ENCODE results near the gene CR1.
"Not testable (repeated sequence)": the region's sequence is repeated elsewhere in the genome, so short reads cannot be mapped to it uniquely, and the experiment has no call there.

The CR1 gene

GRCh38 chr1:207672522-207673130 lies 176.7 kb downstream of the CR1 start:
- Histone ChIP-seq H3K4me3 (ENCODE audit: low read length) (no peak overlapping the region), H3K9me3 (ENCODE audit: insufficient read depth, low read length) (no peaks in the 10 kb centered on the region), H3K4me2 (ENCODE audit: low read length) (peak overlapping the region; percentile 2; the same call in 1 of the 2 replicates), H3K36me3 (replicated peaks; ENCODE audit: low read depth, low read length) (no peaks in the 10 kb centered on the region), H3K27me3 (ENCODE audit: low read depth, low read length) (peaks cover 33% of the 10 kb centered on the region), H2AFZ (ENCODE audit: low read depth, low read length) (no peak overlapping the region), H3K9ac (ENCODE audit: low read length) (no peak overlapping the region), H3K79me2 (ENCODE audit: low read length) (no peaks in the 10 kb centered on the region), H3K4me1 (ENCODE audit: low read length) (peaks cover 16% of the 10 kb centered on the region; the same call in 1 of the 2 replicates), H4K20me1 (ENCODE audit: insufficient read depth, low read length) (no peaks in the 10 kb centered on the region), H3K27ac (ENCODE audit: low read length) (no peak overlapping the region)
- TF ChIP-seq EZH2phosphoT487 (IDR thresholded peaks at IDR 0.05; ENCODE audit: low read depth) (no peak), CTCF (IDR thresholded peaks at IDR 0.05; ENCODE audit: low read depth, low read length) (peak; percentile 94)

DNA sequence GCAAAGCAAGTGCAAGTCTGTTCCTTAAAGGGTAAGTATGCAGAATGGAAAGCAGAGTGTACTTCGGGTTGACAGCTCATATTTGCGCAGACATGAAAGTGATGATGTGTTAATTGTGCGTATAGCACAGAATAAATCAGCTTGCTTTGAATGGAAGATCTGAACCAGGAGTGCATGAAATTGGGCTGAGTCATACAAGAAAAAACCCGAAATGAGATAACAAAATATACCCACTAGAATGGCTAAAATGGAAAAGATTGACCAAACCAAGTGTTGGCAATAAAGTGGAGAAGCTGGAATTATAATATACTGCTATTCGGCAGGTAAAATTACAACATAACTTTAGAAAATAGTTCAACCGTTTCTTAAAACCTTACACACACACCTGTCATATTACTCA lies 177.4 kb downstream of the CR1 start:
- H3K79me2 ChIP-seq (ENCODE audit: low read length) = no peaks in the 10 kb centered on the region
- peaks cover 31% of the 10 kb centered on the region for H3K27me3 ChIP-seq (ENCODE audit: low read depth, low read length)
- no peak overlapping the region for H3K27ac ChIP-seq (ENCODE audit: low read length)
- H3K9me3 ChIP-seq (ENCODE audit: insufficient read depth, low read length) = no peaks in the 10 kb centered on the region
- H2AFZ ChIP-seq (ENCODE audit: low read depth, low read length) = no peak overlapping the region
- H3K36me3 ChIP-seq (replicated peaks; ENCODE audit: low read depth, low read length) = no peaks in the 10 kb centered on the region
- no peak overlapping the region for H3K9ac ChIP-seq (ENCODE audit: low read length)
- H3K4me2 ChIP-seq (ENCODE audit: low read length) = no peak overlapping the region
- peaks cover 16% of the 10 kb centered on the region; the same call in 1 of the 2 replicates for H3K4me1 ChIP-seq (ENCODE audit: low read length)
- H4K20me1 ChIP-seq (ENCODE audit: insufficient read depth, low read length) = no peaks in the 10 kb centered on the region
- TF ChIP-seq EZH2phosphoT487 (IDR thresholded peaks at IDR 0.05; ENCODE audit: low read depth) = 0 out of 2 replicates have a peak, but pooled peaks have one; percentile 12
- TF ChIP-seq CTCF (IDR thresholded peaks at IDR 0.05; ENCODE audit: low read depth, low read length) = no peak
- no peak overlapping the region for H3K4me3 ChIP-seq (ENCODE audit: low read length)

- no peak overlapping the region for H3K4me2 ChIP-seq (ENCODE audit: low read length)
- no peaks in the 10 kb centered on the region for H3K79me2 ChIP-seq (ENCODE audit: low read length)
- H3K4me3 ChIP-seq (ENCODE audit: low read length) = no peak overlapping the region
- peaks cover 20% of the 10 kb centered on the region for H3K27me3 ChIP-seq (ENCODE audit: low read depth, low read length)
- no peaks in the 10 kb centered on the region for H3K9me3 ChIP-seq (ENCODE audit: insufficient read depth, low read length)
- peaks cover 6% of the 10 kb centered on the region; the same call in 1 of the 2 replicates for H3K4me1 ChIP-seq (ENCODE audit: low read length)
- H3K9ac ChIP-seq (ENCODE audit: low read length) = no peak overlapping the region
- no peak overlapping the region for H2AFZ ChIP-seq (ENCODE audit: low read depth, low read length)
- no peaks in the 10 kb centered on the region for H4K20me1 ChIP-seq (ENCODE audit: insufficient read depth, low read length)
- no peak for TF ChIP-seq CTCF (IDR thresholded peaks at IDR 0.05; ENCODE audit: low read depth, low read length)
- no peak for TF ChIP-seq EZH2phosphoT487 (IDR thresholded peaks at IDR 0.05; ENCODE audit: low read depth)
- H3K27ac ChIP-seq (ENCODE audit: low read length) = no peak overlapping the region
- no peaks in the 10 kb centered on the region for H3K36me3 ChIP-seq (replicated peaks; ENCODE audit: low read depth, low read length)
Observed at GRCh38 chr1:207676153-207676552, 180.2 kb downstream of the CR1 start.

DNA sequence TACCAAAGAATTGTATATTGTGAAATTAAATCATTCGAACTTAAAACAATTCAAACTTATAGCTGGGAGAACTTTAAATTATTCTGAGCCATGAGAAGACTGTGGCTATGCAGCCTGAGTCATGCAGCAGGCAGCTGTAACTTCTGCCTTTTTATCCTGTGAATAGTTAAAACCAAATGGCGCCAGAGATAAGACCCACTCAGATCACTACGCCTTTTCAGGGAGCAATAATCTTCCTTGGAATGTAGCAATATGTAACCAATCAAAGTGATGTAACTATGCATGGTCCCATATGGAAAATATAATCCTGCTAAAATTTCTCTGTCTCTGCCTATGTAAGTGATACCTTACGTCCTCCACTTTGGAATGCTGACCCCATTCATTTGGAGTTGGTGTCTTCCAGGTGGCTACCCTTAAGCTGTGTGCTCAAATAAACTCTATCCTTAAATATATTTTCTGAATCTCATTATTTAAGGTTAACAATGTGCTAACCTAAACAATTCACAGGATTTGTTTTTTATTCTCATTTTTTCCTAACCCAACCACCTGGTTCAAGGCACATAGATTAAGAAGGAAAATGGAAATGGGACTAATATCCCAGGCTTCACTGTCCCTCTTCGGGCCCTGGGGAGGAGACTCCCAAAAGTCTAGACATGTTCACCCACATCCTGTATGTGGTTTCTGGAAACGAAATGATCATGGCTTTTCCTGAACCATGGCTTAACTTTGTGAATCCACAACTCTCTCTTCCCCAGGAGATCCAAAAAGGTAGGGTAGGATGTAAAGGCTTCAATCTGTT lies 184.8 kb downstream of the CR1 start:
- H2AFZ ChIP-seq (ENCODE audit: low read depth, low read length); H3K9me3 ChIP-seq (ENCODE audit: insufficient read depth, low read length); H3K27me3 ChIP-seq (ENCODE audit: low read depth, low read length); H3K4me3 ChIP-seq (ENCODE audit: low read length); H3K4me2 ChIP-seq (ENCODE audit: low read length); H3K79me2 ChIP-seq (ENCODE audit: low read length); H4K20me1 ChIP-seq (ENCODE audit: insufficient read depth, low read length); H3K27ac ChIP-seq (ENCODE audit: low read length); H3K36me3 ChIP-seq (replicated peaks; ENCODE audit: low read depth, low read length); H3K9ac ChIP-seq (ENCODE audit: low read length); H3K4me1 ChIP-seq (ENCODE audit: low read length): not testable (repeated sequence)

DNA sequence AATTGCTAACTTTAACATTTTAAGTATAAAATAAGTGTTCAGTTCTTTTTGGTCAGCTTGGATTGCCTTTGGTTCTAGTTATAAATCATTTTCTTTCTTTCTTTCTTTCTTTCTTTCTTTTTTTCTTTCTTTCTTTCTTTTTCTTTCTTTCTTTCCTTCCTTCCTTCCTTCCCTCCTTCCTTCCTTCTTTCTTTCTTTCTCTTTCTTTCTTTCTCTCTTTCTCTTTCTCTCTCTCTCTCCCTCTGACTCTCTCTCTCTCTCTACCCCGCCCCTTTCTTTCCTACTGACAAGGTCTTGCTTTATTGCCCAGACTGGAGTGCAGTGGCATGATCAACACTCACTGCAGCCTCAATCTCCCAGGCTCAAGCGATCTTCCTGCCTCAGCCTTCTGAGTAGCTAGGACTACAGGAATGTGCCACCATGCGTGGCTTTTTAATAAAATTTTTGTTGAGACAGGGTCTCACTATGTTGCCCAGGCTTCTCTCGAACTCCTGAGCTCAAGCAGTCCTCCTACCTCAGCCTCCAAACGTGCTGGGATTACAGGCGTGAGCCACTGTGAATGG lies 187.0 kb downstream of the CR1 start:
- H3K9me3 ChIP-seq (ENCODE audit: insufficient read depth, low read length); H3K36me3 ChIP-seq (replicated peaks; ENCODE audit: low read depth, low read length); H2AFZ ChIP-seq (ENCODE audit: low read depth, low read length); H3K79me2 ChIP-seq (ENCODE audit: low read length); H3K4me1 ChIP-seq (ENCODE audit: low read length); H3K4me3 ChIP-seq (ENCODE audit: low read length); H3K4me2 ChIP-seq (ENCODE audit: low read length); H3K27ac ChIP-seq (ENCODE audit: low read length); H3K9ac ChIP-seq (ENCODE audit: low read length); H4K20me1 ChIP-seq (ENCODE audit: insufficient read depth, low read length): not testable (repeated sequence)
- peaks cover 13% of the 10 kb centered on the region for H3K27me3 ChIP-seq (ENCODE audit: low read depth, low read length)

DNA sequence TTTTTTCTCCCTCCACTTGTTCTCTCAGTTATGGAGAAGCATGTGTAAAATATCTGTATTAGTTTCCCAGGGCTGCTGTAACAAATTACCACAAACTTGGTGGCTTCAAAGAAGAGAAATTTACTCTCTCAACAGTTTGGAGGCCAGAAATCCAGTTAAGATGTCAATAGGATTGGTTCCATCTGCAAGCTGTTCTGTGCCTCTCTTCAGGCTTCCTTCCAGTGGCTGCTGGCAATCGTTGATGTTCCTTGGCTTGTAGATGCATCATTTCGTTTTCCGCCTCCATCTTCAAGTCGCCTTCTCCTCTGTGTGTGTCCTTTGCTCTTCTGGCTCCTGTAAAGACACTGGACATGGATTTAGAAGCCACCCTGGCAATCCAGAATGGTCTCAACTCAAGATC lies 194.6 kb downstream of the CR1 start:
- H3K4me2 ChIP-seq (ENCODE audit: low read length); H3K79me2 ChIP-seq (ENCODE audit: low read length); H3K27ac ChIP-seq (ENCODE audit: low read length); H3K36me3 ChIP-seq (replicated peaks; ENCODE audit: low read depth, low read length); H4K20me1 ChIP-seq (ENCODE audit: insufficient read depth, low read length); H3K9me3 ChIP-seq (ENCODE audit: insufficient read depth, low read length); H3K9ac ChIP-seq (ENCODE audit: low read length); H3K4me1 ChIP-seq (ENCODE audit: low read length); H3K4me3 ChIP-seq (ENCODE audit: low read length); H2AFZ ChIP-seq (ENCODE audit: low read depth, low read length): not testable (repeated sequence)
- H3K27me3 ChIP-seq (ENCODE audit: low read depth, low read length) = peaks cover 15% of the 10 kb centered on the region

Measured in OCI-LY3 (cell line).